ENCODE data around the gene PMPCA. TPM values are rescaled to one million over a fixed set of nuclear protein-coding genes. Genes with fewer than 3 reads are reported as not detected.

The PMPCA gene
- polyA plus RNA-seq, 1 donor (not counting 4 experiments of a cell fraction or from before 2014, with no cell fraction given): 85.9 TPM

DNA sequence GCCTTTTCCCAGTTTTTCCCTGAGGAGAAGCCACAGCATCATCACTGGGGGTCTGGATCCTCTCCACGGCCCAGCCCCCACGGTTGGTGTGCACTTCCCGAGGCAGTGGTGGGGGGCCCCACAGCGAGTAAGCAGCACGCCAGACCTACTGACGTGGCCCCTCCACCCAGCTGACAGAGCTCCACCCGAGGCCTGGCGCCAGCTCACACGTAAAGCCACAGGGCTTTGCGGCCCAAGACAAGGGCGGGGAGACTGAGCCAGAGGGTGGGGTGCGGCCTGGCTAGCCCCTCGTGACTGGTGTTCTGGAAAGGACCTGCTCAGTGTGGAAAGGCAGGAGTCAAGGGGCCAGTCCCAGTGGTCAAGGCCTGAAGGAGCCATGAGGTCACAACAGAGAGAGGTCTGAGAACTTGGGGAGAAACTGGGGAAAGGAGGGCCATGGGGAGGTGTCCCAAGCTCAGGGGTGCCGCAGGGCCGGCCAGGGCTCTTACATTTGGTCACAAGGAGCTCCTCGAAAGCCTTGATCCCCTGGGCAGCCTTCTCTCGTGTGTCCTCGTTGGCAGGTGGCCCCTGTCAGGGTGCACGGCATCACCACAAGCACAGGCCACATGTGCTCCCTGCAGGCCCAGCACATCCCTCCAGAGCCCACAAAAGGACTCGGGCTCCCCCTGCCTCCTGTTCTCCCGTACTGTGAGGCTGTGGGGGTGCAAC, 16.0 kb upstream of the PMPCA start:
- peaks cover 59% of the 10 kb centered on the region in 2 experiments for H3K36me3 ChIP-seq (ENCODE audit: control insufficient read depth in 2 of 2, extremely low read depth in 1 of 2, insufficient read depth in 2 of 2, low read length in 2 of 2)
- H3K4me3 ChIP-seq (ENCODE audit: control insufficient read depth in 2 of 3, extremely low read depth in 1 of 3, insufficient read depth in 2 of 3, low read depth in 1 of 3, low read length in 3 of 3): no peak overlapping the region

DNA sequence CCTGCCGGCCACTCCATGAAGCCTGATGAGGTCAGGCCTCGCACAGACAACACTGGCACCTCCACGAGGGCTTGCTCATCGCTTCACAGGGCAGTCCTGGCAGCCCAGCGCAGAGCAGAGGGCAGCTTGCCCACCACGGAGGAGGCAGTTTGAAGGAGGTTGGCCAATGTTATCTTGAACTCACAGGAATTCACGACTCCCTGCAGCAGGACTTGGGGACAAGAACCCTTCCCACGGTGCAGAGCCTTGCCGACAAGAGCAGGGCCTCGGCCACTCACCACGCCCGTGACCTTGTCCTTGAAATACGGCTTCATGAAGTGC, 15.5 kb upstream of the PMPCA start:
- Histone ChIP-seq H3K79me2 (ENCODE audit: control insufficient read depth, insufficient read depth, low read length) (peaks cover 37% of the 10 kb centered on the region), H3K9ac (ENCODE audit: control insufficient read depth, extremely low read depth, insufficient read depth, low read length) (no peak overlapping the region), H3K27me3 (ENCODE audit: control insufficient read depth, extremely low read depth, insufficient read depth, low read length) (no peaks in the 10 kb centered on the region), H3K4me1 (ENCODE audit: control insufficient read depth, extremely low read depth, insufficient read depth, low read length) (peaks cover 8% of the 10 kb centered on the region), H2AFZ (ENCODE audit: control insufficient read depth, low read length) (no peak overlapping the region), H3K36me3 (ENCODE audit: control insufficient read depth in 2 of 2, extremely low read depth in 1 of 2, insufficient read depth in 2 of 2, low read length in 2 of 2) (peaks cover 54 to 59% of the 10 kb centered on the region in 2 experiments), H3K27ac (ENCODE audit: control insufficient read depth, insufficient read depth, low read length) (no peak overlapping the region), H4K20me1 (ENCODE audit: control insufficient read depth, extremely low read depth, insufficient read depth, low read length) (peaks cover 5% of the 10 kb centered on the region), H3K4me2 (ENCODE audit: control insufficient read depth, extremely low read depth, insufficient read depth, low read depth, low read length) (no peak overlapping the region), H3K4me3 (ENCODE audit: control insufficient read depth in 2 of 3, extremely low read depth in 1 of 3, insufficient read depth in 2 of 3, low read depth in 1 of 3, low read length in 3 of 3) (no peak overlapping the region), H3K9me1 (ENCODE audit: control insufficient read depth, extremely low read depth, insufficient read depth, low read length) (peaks cover 4% of the 10 kb centered on the region), H3K9me3 (ENCODE audit: control insufficient read depth, low read depth, low read length) (no peaks in the 10 kb centered on the region)
- dilution Hi-C loops (cut with MboI; ENCODE audit: extremely low pct_ligation_motif_present, low sequenced_read_pairs): no loop called here
- no peak for FAIRE-seq
- no peak for TF ChIP-seq CTCF (optimal IDR thresholded peaks at IDR 0.05 in 1 of 3, IDR thresholded peaks at IDR 0.05 in 1 of 3, conservative IDR thresholded peaks at IDR 0.05 in 1 of 3; ENCODE audit: extremely low read depth in 1 of 3, insufficient read depth in 2 of 3, low read length in 3 of 3)
- DNase-seq (ENCODE audit: low read depth, low spot score): no peak

More for the DNA sequence above, 16.0 kb upstream of the PMPCA start:
- Histone ChIP-seq H3K4me2 (ENCODE audit: control insufficient read depth, extremely low read depth, insufficient read depth, low read depth, low read length) (no peak overlapping the region), H2AFZ (ENCODE audit: control insufficient read depth, low read length) (no peak overlapping the region), H3K9me3 (ENCODE audit: control insufficient read depth, low read depth, low read length) (no peaks in the 10 kb centered on the region), H3K27ac (ENCODE audit: control insufficient read depth, insufficient read depth, low read length) (no peak overlapping the region), H3K27me3 (ENCODE audit: control insufficient read depth, extremely low read depth, insufficient read depth, low read length) (no peaks in the 10 kb centered on the region), H4K20me1 (ENCODE audit: control insufficient read depth, extremely low read depth, insufficient read depth, low read length) (peaks cover 5% of the 10 kb centered on the region), H3K4me1 (ENCODE audit: control insufficient read depth, extremely low read depth, insufficient read depth, low read length) (peaks cover 8% of the 10 kb centered on the region), H3K9me1 (ENCODE audit: control insufficient read depth, extremely low read depth, insufficient read depth, low read length) (peaks cover 4% of the 10 kb centered on the region), H3K9ac (ENCODE audit: control insufficient read depth, extremely low read depth, insufficient read depth, low read length) (no peak overlapping the region), H3K79me2 (ENCODE audit: control insufficient read depth, insufficient read depth, low read length) (peaks cover 32% of the 10 kb centered on the region)
- DNase-seq (ENCODE audit: low read depth, low spot score) (no peak), FAIRE-seq (no peak)
- TF ChIP-seq EZH2 (IDR thresholded peaks at IDR 0.05; ENCODE audit: low read length): no peak
- TF ChIP-seq CTCF (optimal IDR thresholded peaks at IDR 0.05 in 1 of 3, IDR thresholded peaks at IDR 0.05 in 1 of 3, conservative IDR thresholded peaks at IDR 0.05 in 1 of 3; ENCODE audit: extremely low read depth in 1 of 3, insufficient read depth in 2 of 3, low read length in 3 of 3): no peak
- dilution Hi-C loops (cut with MboI; ENCODE audit: extremely low pct_ligation_motif_present, low sequenced_read_pairs): no loop called here

Data from keratinocyte (primary cell).